Osteoblast (primary cell): ENCODE data around the gene KAZN. TPM values are rescaled to one million over a fixed set of nuclear protein-coding genes. Genes with fewer than 3 reads are reported as not detected.

Source experiments
- DNase-seq: peaks from one replicate; pipeline ENCODE4 v3.0.0; 2011; ENCODE audit warnings: low spot score, mixed read lengths; ENCODE audit not compliant: insufficient read length; ENCODE audit errors: missing footprints
- H2AFZ ChIP-seq: 2 replicates; pipeline ENCODE4 v1.6.0; 2011; ENCODE audit warnings: mild to moderate bottlenecking, low read length
- H3K27ac ChIP-seq: 2 replicates; pipeline ENCODE4 v1.5.1; 2011; ENCODE audit warnings: mild to moderate bottlenecking, low read depth, low read length, moderate library complexity
- H3K27me3 ChIP-seq: 2 replicates; pipeline ENCODE4 v1.6.0; 2012; ENCODE audit warnings: mild to moderate bottlenecking, control low read depth, inconsistent platforms, low read length, moderate library complexity; ENCODE audit not compliant: insufficient read depth
- H3K36me3 ChIP-seq: 2 replicates; pipeline ENCODE4 v1.5.1; 2011; ENCODE audit warnings: mild to moderate bottlenecking, low read length, control low read depth, moderate library complexity; ENCODE audit not compliant: insufficient read depth
- H3K4me1 ChIP-seq: 2 replicates; pipeline ENCODE4 v1.5.1; 2011; ENCODE audit warnings: mild to moderate bottlenecking, low read length, control low read depth, moderate library complexity; ENCODE audit not compliant: insufficient read depth
- H3K4me2 ChIP-seq: 2 replicates; pipeline ENCODE4 v1.6.0; 2011; ENCODE audit warnings: mild to moderate bottlenecking, low read length; ENCODE audit not compliant: insufficient read depth
- H3K4me3 ChIP-seq: fragments of 200-600 bp; sonication (generic); 3 replicates; pipeline ENCODE4 v1.5.1; 2012; ENCODE audit warnings: mild to moderate bottlenecking, low read length, inconsistent platforms; ENCODE audit not compliant: insufficient read depth
- H3K79me2 ChIP-seq: 2 replicates; pipeline ENCODE4 v1.6.0; 2012; ENCODE audit warnings: mild to moderate bottlenecking, low read length, control low read depth, inconsistent platforms; ENCODE audit not compliant: insufficient read depth
- H3K9me3 ChIP-seq: 2 replicates; pipeline ENCODE4 v1.5.1; 2011; ENCODE audit warnings: low read depth, low read length, control low read depth
- H4K20me1 ChIP-seq: 2 replicates; pipeline ENCODE4 v1.6.0; 2012; ENCODE audit warnings: mild to moderate bottlenecking, low read length, control low read depth; ENCODE audit not compliant: insufficient read depth
- CTCF ChIP-seq: IDR thresholded peaks from 2 replicates; pipeline ENCODE4 v1.5.1; 2011; ENCODE audit warnings: mild to moderate bottlenecking, low read depth, low read length, moderate library complexity; ENCODE audit errors: extremely low read depth
- total RNA-seq: library from RNA; depleted of rRNA; stranded (reverse); fragments of >200 nt; gene quantifications from 2 replicates; pipeline ENCODE4 v1.2.3, GENCODE V29; 2012

KAZN gene
- total RNA-seq, 1 donor: 9.0 TPM

DNA sequence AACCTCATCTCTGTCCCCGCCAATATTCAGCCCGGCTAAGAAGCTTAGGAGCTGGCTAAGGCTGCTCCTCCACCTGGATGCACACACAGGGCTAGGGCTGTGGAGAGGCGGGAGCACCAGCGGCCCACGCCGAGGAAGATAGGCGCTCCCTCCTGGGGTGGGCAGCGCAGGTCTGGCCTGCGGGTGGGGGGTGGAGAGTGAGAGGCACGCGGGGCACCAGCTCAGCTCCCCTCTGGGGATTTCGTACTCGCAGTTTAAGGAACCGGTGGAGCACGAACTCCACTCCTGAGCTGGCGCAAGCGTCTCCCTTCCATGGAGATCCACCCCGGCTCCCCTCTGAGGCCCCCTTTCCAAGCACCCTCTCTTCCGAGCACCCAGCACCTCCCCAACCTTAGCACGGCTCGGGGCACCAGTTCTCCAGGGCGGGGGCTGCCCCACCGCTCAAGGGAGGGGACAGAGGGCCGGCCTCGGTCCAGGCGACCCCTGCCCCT is 433 bp upstream of the KAZN start:
- TF ChIP-seq CTCF: no peak
- H2AFZ ChIP-seq: no peak overlapping the region
- no peaks in the 10 kb centered on the region for H3K79me2 ChIP-seq
- H3K27ac ChIP-seq: no peak overlapping the region
- no peaks in the 10 kb centered on the region for H3K9me3 ChIP-seq
- no peaks in the 10 kb centered on the region for H3K36me3 ChIP-seq
- H3K4me1 ChIP-seq: peaks cover 4% of the 10 kb centered on the region
- peak overlapping the region; percentile 72 for H3K4me3 ChIP-seq
- no peak for DNase-seq
- no peaks in the 10 kb centered on the region for H4K20me1 ChIP-seq
- peak overlapping the region; percentile 80 for H3K4me2 ChIP-seq
- H3K27me3 ChIP-seq: peaks cover 56% of the 10 kb centered on the region

DNA sequence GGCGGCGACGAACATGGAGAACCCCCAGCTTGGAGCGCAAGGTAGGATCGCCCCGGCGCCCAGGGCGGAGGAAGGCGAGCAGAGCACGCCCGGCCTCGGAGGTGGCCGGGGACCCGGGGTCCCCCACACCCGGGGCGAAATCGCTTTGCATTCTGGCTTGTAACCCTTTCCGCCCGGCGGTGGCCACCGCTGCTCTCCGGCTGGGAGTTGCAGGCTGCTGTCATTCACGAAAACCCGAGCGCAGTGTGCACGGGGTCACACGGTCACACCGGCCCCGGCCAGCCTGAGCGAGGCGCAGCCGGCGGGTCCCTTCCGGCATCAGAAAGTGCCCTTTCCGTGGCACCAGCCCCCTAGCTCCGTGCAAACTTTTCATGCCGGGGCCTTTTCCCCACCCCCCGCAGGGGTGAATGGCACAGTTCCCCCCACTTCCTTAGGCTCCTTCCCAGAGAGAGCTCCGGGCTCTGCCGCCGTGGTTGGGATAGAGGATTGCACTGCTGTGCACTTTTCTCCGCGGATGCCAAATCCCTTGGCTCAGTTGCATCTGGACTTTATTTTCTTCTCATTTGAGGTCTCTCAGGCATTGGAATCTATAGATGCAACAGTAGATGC is 802 bp downstream of the KAZN start:
- H3K36me3 ChIP-seq: no peaks in the 10 kb centered on the region
- no peak for TF ChIP-seq CTCF
- peak; percentile 89 for DNase-seq

GRCh38 chr1:14599800-14600199 is 1.3 kb downstream of the KAZN start:
- peaks cover 51% of the 10 kb centered on the region for H3K27me3 ChIP-seq
- H3K36me3 ChIP-seq: no peaks in the 10 kb centered on the region
- no peak overlapping the region for H3K27ac ChIP-seq
- H4K20me1 ChIP-seq: no peaks in the 10 kb centered on the region
- no peaks in the 10 kb centered on the region for H3K79me2 ChIP-seq
- no peak for TF ChIP-seq CTCF
- peak overlapping the region; percentile 22 for H2AFZ ChIP-seq
- H3K4me3 ChIP-seq: peak overlapping the region; percentile 72
- H3K4me1 ChIP-seq: peaks cover 4% of the 10 kb centered on the region
- no peak for DNase-seq
- H3K4me2 ChIP-seq: peak overlapping the region; percentile 80
- H3K9me3 ChIP-seq: no peaks in the 10 kb centered on the region

More for the DNA sequence above, 802 bp downstream of the KAZN start:
- H3K4me1 ChIP-seq: peaks cover 4% of the 10 kb centered on the region
- no peaks in the 10 kb centered on the region for H3K79me2 ChIP-seq
- H3K27ac ChIP-seq: no peak overlapping the region
- no peaks in the 10 kb centered on the region for H4K20me1 ChIP-seq
- no peaks in the 10 kb centered on the region for H3K9me3 ChIP-seq
- peaks cover 51% of the 10 kb centered on the region for H3K27me3 ChIP-seq
- H3K4me2 ChIP-seq: peak overlapping the region; percentile 80
- H2AFZ ChIP-seq: peak overlapping the region; percentile 41
- H3K4me3 ChIP-seq: peak overlapping the region; percentile 72

DNA sequence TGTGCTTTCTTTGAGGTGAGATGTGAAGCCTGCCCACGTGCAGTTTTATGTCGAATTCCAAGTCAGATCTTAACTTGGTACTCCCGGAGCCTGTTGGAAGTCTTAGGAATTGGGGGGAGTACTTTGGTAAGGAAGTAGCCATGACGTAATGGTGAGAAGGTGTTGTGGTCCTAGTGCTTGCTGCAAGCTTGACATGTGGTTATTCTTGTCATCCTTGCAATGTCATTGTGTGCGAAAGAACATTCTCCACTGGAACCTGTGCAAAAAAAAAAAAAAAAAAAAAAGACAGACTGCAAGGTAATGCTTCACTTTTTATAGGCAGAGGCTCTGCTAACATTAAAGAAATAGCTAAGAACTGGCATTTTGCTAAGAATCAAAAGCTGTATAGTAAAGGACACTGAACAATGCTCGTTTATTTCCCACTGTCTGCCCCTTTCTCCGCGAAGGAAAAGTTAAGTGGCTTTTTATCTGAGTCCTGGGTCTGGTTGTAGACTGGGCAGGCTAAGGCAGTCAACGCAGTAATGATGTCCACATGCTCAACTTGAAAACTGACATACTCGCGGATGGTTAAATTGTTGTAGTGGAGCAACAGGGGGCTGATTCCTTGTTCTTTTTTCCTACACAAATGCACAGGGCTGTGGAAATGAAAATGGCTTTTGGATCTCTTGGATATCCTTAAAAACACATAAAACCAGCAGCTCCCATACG is 2.1 kb downstream of the KAZN start:
- H3K9me3 ChIP-seq: no peaks in the 10 kb centered on the region
- H4K20me1 ChIP-seq: no peaks in the 10 kb centered on the region
- H3K4me2 ChIP-seq: peak overlapping the region; percentile 80

More for the DNA sequence above, 2.1 kb downstream of the KAZN start:
- H3K27ac ChIP-seq: no peak overlapping the region
- H3K79me2 ChIP-seq: no peaks in the 10 kb centered on the region
- no peak for TF ChIP-seq CTCF
- DNase-seq: no peak
- H3K36me3 ChIP-seq: no peaks in the 10 kb centered on the region
- H3K27me3 ChIP-seq: peaks cover 51% of the 10 kb centered on the region
- H3K4me3 ChIP-seq: peak overlapping the region; percentile 72
- H2AFZ ChIP-seq: no peak overlapping the region
- peaks cover 4% of the 10 kb centered on the region for H3K4me1 ChIP-seq
